ENCODE measurements around the gene ARRDC3.
"Not testable (repeated sequence)": the region's sequence is repeated elsewhere in the genome, so short reads cannot be mapped to it uniquely, and the experiment has no call there.

ARRDC3 gene

DNA sequence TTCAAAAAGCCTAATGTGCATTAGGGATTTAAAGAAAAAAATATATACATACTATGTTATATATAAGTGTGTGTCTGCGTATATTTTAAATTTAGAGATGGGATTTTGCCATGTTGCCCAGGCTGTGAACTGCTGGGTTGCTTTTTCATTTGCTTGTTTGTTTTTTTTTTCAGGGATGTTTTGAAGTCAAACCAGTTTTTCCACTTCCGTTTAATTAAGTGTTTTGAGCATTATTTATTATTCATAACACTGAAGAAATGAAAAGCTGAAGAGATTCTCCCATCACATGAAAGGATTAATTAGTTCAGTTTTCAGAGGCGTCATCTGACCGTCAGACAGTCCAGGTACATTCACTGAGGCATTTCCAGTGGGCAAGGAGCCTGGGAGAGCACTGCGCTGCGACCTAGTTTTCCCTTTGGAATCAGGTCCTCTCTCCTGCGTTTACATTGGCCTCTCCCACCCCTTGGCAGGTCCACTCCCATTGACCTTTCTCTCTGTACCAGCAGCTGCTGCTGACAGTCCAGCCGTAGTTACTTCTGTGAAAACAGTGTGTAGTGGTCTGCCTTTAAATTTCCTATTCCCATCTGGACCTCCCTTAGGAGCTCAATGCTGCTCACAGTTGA, 26.0 kb downstream of the ARRDC3 start:
- DNase-seq: no peak

DNA sequence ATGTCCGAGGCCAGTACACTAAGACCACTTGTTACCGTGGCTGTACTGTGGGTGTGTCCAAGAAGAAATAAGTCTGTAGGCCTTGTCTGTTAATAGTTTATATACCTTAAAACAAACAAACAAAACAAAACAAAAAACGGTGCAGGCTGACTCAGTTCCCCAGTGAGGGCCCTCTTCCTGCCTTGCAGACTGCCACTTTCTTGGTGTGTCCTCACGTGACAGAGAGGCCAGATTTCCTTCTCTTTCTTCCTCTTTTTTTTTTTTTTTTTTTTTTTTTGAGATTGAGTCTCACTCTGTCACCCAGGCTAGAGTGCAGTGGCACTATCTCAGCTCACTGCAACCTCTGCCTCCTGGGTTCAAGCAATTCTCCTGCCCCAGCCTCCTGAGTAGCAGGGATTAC, 28.2 kb downstream of the ARRDC3 start:
- DNase-seq: not testable (repeated sequence)

- DNase-seq: no peak
Measured at GRCh38 chr5:91352831-91353695, 30.1 kb downstream of the ARRDC3 start.

DNA sequence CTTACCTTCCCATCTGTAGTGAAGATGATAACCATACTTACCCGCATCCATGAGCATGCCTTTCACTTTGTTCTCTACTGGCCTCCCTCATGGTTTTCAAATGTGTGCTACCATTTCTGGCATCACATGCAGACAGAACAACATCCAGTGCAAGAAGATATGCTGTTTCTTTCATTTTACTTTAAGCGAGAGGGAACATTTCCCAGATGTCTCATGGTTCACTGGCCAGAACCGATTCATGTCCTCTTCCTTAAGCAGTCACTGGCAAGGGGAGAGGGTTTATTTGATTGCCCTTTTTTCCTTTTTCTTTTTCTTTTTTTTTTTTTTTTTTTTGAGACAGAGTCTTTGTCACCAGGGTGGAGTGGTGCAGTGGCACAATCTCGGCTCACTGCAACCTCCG, 37.7 kb downstream of the ARRDC3 start:
- no peak for DNase-seq

- DNase-seq: not testable (repeated sequence)
Measured at GRCh38 chr5:91344661-91345200, 38.4 kb downstream of the ARRDC3 start.

GRCh38 chr5:91343916-91344315, 39.2 kb downstream of the ARRDC3 start:
- no peak for DNase-seq

DNA sequence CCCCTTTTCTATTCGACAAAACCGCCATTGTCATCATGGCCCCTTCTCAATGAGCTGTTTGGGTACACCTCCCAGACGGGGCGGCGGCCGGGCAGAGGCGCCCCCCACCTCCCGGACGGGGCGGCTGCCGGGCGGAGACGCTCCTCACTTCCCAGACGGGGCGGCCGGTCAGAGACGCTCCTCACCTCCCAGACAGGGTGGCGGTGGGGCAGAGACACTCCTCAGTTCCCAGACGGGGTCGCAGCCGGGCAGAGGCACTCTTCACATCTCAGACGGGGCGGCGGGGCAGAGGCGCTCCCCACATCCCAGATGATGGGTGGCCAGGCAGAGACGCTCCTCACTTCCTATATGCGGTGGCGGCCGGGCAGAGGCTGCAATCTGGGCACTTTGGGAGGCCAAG, 40.2 kb downstream of the ARRDC3 start:
- DNase-seq: not testable (repeated sequence)

- DNase-seq: no peak
Measured at GRCh38 chr5:91341154-91341553, 42.0 kb downstream of the ARRDC3 start.

DNA sequence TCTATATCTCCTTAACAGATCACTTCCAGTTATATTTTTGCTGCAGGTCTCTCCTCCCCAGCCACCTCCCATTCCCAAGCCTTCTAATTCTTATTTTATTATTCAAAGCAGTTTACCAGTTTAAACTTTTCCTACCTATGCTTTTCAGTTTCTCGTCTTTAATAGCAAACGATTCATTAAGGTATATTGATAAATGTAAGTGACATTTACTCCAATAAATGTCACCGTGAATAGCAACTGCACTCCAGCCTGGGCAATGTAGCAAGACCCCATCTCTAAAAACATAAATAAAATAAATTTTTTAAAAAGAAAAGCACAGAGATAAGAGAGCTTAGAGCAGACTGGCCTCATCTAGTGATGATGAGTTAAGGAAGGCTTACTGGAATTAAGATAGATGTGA, 42.6 kb downstream of the ARRDC3 start:
- no peak for DNase-seq

DNA sequence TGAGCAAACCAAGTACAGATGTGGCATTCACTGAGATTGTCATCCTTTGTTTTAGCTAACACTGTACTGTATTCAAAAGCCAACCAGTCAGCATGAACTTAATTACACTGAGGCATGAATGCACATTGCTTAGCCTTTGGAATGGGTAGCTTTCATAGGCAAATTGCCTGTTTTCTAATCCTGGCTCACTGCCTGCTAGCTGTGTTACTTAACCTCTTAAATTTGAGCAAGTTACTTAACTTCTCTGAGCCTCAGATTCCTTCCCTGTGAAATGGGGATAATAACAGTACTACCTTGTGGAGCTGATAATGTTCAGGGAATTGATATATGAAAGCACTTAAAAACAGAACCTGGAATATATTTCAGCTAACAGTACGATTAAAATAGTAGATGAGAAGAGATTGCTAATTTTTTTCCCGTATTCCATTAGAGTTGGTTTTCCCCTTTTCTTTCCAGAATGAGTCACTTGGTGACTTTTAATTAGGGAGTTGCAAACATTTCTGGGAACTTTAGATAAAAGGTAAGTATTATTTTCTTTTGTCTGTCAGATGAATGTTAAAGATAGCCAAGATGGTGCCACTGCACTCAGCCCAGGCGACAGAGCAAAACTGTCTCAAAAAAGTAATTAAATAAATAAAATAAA, 43.9 kb downstream of the ARRDC3 start:
- peak; percentile 38 for DNase-seq

- peak; percentile 54 for DNase-seq
Measured at GRCh38 chr5:91332267-91333045, 50.7 kb downstream of the ARRDC3 start.

DNA sequence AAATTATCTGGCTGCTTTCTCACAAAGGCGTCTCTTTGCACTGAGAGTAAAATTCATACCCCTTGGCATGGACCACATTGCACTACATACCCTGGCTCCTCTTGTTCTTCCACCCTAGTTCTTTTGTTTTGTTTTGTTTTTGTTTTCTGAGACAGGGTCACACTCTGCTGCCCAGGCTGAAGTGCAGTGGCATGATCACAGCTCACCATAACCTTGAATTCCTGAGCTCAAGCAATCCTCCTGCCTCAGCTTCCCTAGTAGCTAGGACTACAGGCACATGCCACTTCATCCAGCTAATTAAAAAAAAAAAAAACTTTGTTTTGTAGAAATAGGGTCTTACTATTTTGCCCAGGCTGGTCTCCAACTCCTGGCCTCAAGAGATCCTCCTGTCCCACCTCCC, 51.4 kb downstream of the ARRDC3 start:
- DNase-seq: no peak

GRCh38 chr5:91329283-91329682, 53.8 kb downstream of the ARRDC3 start:
- DNase-seq: no peak

GRCh38 chr5:91328743-91329142, 54.4 kb downstream of the ARRDC3 start:
- no peak for DNase-seq

DNA sequence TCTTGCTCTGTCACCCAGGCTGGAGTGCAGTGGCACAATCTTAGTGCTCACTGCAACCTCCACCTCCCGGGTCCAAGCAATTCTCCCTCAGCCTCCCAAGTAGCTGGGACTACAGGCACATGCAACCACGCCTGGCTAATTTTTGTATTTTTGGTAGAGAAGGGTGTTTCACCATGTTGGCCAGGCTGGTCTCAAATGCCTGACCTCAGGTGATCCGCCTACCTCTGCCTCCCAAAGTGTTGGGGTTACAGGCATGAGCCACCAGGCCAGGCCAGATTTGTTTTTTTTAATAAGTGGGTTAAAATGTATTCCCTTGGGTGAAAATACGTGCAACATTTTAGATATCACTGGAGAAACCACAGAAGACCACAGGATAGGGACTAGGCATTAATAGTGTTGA, 60.1 kb downstream of the ARRDC3 start:
- not testable (repeated sequence) for DNase-seq

- no peak for DNase-seq
Measured at GRCh38 chr5:91319667-91320066, 63.5 kb downstream of the ARRDC3 start.

GRCh38 chr5:91318724-91319123, 64.4 kb downstream of the ARRDC3 start:
- no peak for DNase-seq
